ENCODE results near the gene TBC1D21. TPM values are rescaled to one million over a fixed set of nuclear protein-coding genes. Genes with fewer than 3 reads are reported as not detected.

TBC1D21 gene
- not detected for total RNA-seq

DNA sequence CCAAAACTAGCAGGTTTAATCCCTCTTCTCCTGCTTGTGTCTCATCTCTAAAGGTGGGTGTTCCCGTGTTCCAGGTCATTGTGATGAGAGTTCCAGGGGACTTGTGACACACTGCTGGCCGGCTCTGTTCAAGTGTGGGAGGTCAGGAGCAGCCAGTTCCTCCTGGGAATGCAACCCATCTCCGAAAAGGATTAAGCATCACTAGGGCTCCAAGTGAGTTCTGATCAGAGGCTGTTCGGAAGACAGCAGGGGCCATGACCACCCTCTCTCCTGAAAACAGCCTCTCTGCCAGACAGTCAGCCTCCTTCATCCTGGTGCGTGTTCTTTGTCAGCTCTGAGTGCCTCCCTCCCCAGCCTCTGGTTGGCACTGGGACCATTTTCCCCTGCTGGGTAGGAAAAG is at the start of gene TBC1D21:
Gene TBC1D21 (plus strand): TSS at position 109 of the 400 bp plus-strand sequence. CDS start 146 bp downstream, at position 255.
- no peak for DNase-seq

DNA sequence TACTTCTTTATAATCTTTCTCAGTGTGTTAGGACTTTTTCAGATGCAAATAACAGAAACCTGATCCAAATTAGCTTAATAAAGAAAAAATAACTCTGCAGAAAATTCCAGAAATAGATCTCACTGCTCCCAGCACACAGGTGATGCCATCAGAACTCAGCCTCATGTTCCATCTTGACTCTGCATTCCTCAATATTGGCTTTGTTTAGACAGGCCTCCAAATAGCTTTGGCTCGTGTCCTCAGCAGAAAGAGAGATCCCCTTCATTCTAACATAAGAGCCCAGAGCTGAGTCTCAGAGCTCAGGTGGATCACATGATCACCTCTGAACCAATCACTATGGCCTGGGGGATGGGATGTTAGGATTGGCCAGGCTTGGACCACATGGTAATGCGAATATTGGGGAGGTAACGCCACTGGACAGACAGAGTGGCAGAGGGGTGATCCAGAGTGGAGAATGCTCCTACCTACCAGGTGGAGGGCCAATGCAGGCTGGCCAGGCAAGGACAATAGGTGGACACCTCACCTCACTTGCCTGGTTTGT is 46.6 kb upstream of the TBC1D21 start:
- no peak for DNase-seq

DNA sequence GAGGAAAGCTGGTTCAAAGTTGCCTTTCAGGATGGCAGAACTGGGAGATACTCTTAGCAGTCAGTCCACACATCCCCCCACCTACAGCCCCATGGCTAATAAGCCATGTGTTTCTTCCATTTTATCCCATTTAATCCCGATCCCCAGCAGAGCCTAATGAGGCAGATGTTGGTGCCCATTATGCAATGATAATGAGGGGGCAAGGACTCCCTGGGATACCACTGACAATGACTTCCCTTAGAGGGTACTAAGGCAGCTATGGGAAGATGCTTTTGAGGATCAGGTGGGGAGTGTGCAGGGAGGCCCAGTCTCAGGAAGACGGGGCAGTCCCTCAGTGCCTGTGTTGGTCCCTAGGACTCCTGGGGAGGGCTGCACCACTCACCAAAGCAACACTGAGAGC is 43.8 kb upstream of the TBC1D21 start:
- DNase-seq: no peak

DNA sequence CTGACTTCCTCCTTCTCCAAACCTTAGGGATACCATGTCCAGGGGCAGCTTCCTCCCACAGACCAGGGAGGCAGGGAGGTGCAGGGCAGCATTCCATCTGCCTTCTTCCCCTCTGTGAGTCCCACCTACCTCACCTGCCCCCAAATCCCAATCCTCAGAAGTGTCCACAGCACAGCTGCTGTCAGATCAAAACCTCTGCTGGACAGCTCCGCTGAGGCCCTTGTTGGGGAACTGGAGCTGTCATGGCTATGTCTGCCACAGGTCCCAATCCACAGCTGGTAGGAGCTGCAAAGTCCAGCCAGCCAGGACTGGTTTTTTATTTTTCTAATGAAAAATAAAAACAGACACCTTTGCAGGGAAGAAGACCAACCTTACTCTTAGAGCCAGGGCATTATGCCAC is 40.7 kb upstream of the TBC1D21 start:
- DNase-seq: no peak

DNA sequence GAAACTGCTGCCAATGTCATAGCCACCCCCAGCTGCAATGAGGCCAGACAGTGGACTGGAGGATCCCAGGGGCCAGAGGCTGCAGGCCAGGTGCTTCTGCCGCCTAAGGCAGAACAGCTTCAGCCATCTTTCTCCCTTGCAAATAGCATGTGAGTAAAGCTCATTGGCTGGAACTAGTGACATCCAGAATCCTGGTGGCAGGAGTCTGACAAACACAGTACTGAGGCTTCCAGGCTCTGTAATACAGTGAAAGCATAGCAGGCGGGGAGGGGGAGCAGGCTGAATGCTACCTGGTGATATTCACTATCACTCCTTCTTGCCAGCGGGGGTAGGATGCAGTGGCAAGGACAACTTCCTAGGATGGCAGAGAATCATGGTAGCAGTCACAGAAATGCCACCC is 36.5 kb upstream of the TBC1D21 start:
- no peak for DNase-seq

- DNase-seq: peak; percentile 57
Observed at GRCh38 chr15:73838831-73839426, 34.4 kb upstream of the TBC1D21 start.

- DNase-seq: no peak
Observed at GRCh38 chr15:73839699-73840377, 33.5 kb upstream of the TBC1D21 start.

- no peak for DNase-seq
Observed at GRCh38 chr15:73840771-73841170, 32.6 kb upstream of the TBC1D21 start.

DNA sequence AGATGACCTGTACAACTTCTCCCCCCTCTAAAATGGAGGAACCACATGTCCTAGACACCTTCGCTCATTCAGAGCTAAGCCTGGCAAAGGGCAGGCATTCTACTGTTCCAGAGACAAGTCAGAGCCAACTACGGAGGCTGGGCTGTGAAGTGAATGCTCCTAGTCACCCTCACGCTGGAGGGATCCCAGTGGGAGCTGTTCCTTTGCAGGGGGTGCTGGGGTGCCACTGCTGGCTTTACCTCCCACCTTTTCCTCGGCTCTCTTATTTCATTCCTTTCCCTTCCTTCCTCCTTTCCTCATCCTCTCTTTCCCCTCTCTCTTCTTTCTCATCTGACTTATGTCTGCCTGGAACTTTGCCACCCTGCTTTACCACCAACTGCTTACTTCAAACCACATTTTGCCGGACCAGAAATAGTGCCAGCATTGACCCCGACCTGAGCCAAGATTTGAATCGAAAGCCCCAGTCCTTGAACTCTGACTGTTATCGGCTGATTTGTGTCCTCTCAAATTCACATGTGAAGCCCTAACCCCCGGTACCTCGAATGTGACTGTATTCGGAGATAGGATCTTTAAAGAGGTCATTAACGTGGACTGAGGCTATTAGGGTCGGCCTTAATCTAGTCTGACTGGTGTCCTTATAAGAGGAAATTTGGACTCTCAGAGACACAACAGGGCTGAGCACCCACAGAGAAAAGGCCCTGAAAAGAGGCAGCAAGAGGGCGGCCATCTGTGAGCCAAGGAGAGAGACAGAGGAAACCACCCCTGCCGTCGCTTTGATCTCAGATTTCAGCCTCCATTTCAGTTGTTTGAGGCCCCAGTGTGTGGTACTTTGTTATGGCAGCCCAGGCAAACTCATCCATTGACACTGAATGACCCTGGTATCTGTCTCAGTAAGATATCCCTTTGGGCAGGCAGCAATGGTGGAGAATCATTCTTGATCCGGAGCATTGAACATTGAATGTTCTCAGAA is 31.3 kb upstream of the TBC1D21 start:
- no peak for DNase-seq

DNA sequence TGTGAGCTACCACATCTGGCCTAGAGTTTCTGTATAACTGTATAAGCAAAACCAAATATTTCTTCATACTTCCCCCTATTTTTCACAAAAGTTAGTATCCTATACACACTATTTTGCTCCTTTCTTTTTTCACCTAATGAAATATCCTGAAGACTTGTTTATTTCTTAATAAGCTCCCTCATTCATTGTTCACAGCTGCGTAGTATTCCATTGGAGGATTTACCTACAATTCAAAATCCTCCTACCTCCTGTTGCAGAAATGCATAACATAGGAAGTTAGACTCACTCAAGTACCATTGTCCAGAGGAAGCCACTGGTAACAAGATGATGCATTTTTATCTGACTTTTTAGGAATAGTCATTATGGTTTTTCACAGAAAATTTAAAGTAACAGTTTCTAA is 29.6 kb upstream of the TBC1D21 start:
- no peak for DNase-seq

- DNase-seq: no peak
Observed at GRCh38 chr15:73844356-73844755, 29.0 kb upstream of the TBC1D21 start.

DNA sequence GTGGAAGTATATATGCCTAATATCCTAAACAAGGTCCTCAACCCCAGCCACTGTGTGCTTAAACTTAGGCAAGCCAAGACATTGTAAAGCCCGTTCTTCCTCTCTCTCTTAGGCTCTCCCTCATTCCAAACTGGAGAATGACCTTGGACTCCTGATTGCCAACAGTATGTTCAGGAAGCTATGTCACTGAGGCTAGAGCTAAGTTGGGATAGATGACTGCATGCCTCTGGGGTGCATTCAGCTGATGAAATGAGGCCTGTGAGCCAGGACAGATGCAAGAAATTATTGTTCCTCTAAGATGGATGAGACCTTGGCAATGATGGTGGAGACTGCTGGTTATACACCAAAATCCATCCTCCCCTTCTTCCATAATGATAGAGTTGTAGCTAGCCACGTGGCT is 27.9 kb upstream of the TBC1D21 start:
- no peak for DNase-seq

- DNase-seq: no peak
Observed at GRCh38 chr15:73845907-73846306, 27.5 kb upstream of the TBC1D21 start.

- DNase-seq: no peak
Observed at GRCh38 chr15:73849641-73850040, 23.7 kb upstream of the TBC1D21 start.

DNA sequence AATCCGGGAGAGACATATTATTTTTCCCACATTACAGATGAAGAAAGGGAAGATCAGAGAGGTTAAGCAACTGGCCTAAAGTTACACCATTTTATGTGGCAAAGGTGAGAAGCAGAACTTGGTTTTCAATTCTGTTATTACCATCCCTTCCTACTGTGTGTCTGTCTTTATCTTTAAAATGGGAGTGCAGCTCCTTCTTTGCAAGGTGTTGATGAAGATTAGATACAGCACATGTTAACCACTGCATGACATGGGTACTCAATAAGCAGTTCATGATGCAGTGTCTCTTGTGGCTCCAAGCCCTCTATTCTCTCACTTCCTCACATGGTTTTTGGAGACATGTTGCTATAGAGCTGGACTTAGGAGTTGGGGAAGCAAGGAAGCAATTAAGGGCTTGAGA is 23.1 kb upstream of the TBC1D21 start:
- DNase-seq: no peak

GRCh38 chr15:73851689-73852088 is 21.7 kb upstream of the TBC1D21 start:
- no peak for DNase-seq

- no peak for DNase-seq
Observed at GRCh38 chr15:73852507-73852906, 20.9 kb upstream of the TBC1D21 start.

GRCh38 chr15:73854265-73854664 is 19.1 kb upstream of the TBC1D21 start:
- DNase-seq: peak; percentile 7

- DNase-seq: no peak
Observed at GRCh38 chr15:73856458-73857192, 16.7 kb upstream of the TBC1D21 start.

- DNase-seq: no peak
Observed at GRCh38 chr15:73857193-73857920, 16.0 kb upstream of the TBC1D21 start.

- DNase-seq: no peak
Observed at GRCh38 chr15:73858062-73858461, 15.3 kb upstream of the TBC1D21 start.

All from occipital lobe (tissue), 2 donors.